ENCODE results near the gene NKD1.
A peak's percentile ranks its signal among the peaks of the same experiment; 100 is the strongest.
"Not testable (repeated sequence)": the region's sequence is repeated elsewhere in the genome, so short reads cannot be mapped to it uniquely, and the experiment has no call there.

The NKD1 gene

GRCh38 chr16:50548125-50548908 is at the start of gene NKD1:
NKD1 (plus strand) TSS chr16:50548396; CDS start chr16:50548554, 158 bp downstream.
- peak; percentile 86 for DNase-seq

DNA sequence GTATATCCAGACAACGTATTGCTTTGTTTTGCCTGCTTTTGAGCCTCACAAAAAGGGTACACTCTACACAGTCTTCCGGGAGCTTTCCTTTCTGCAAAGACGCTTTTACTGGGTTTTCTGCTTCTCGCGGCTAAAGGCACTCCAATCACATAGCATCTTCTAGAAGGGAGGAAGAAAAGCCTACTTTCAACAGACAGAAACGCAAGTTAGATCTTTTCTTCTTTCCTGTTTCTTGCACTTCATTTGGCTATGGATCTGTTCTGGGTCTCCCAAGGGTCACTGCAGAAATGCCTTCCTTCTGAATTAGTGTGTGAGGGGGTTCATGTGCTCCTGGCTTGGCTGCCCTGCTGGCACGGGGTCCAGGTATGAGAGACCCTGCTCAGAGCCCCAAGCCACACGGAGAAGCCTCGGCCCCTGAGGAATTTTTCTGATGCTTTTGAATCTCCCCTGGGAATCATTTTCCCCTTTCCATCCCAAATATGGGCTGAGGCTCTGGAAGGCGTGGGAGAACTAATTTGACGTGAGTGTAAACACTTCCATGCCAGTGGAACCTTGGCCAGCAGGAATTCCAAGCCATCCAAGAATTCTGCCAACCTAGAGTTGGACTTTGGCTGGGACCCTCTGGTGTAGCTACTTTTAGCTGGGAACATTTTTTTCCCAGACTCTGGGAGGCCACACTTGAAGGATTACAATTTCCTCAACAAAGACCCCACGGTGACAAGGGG is 49.6 kb upstream of the NKD1 start:
- no peak for DNase-seq

DNA sequence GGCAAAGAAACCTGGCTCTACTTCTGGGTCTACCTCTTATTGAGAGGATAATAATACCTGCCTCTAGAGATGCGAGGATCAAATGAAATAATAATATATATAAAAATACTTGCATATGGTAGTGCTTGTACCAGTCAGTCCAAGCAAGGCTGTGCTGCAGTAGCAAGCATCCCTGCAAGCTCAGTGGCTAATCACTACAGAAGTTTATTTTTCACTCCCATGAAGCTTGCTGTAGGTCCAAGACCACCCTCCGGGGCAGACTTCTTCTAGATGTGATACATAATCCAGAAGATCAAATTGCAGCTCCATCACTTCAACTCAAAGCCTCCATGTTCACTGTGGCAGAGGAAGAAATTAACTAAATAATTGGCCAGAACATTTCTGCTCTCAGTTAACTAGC is 48.9 kb upstream of the NKD1 start:
- no peak for DNase-seq

- no peak for DNase-seq
These were observed 47.9 kb upstream of the NKD1 start for GRCh38 chr16:50500171-50500874.

DNA sequence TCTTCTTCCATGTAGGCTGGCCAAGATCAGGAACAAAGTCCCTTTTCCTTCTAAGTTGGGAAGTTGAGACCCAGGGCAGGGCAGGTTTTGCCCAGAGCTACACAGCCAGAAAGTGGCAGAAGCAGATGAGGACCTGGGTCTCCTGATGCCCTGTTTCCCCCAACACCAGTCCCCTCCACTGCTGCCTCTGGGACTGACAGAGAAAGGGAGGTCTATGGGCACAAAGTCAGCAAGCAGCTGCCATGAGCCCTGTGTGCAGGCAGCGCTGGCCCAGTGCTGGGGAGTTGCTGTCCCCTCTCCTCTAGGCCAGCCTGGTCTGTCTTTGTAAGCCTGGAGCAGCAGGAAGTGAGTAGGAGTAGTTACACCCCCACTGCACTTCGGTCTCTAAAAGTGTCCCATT is 46.9 kb upstream of the NKD1 start:
- DNase-seq: no peak

- DNase-seq: no peak
These were observed 46.1 kb upstream of the NKD1 start for GRCh38 chr16:50501986-50502615.

DNA sequence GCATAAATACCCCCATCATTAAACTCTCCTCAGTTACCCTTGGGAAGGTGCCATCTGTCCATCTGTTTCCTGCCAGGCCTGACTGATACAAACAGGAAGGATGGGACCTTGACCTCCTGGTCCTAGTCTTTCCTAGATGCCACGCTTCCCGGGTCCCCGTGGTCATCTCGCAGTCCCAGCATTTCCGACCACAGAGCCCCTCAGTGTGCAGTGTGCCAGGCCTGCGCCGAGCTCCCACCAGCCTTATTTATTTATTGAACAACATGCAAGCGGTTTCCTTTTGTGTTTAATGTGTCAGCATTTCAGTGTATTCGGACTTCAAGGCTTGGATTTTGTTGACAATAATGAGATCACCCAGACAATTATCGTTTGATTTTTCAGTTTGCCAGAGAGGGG is 45.6 kb upstream of the NKD1 start:
- DNase-seq: no peak

DNA sequence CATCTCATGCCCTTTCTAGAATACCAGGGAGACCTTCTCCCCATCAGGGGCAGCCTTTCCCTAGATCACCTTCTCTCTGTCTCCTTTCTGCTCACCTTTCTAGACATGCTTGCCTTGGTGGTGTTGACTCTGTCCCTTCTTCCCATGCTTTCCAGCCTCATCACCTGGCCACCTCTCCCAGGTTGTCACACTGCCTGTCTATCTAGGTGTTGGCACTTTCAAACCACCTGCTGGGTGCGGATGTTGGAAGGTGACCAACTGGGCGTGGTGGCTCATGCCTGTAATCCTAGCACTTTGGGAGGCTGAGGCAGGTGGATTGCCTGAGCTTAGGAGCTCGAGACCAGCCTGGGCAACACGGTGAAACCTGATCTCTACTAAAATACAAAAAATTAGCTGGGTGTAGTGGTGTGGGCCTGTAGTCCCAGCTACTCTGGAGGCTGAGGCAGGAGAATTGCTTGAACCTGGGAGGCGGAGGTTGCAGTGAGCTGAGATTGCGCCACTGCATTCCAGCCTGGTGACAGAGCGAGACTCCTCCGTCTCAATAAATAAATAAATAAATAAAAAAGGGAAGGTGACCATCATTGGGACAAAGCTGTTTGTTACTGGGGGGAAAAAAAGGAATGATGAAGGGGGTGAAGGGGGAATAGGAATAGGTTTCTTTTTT is 44.2 kb upstream of the NKD1 start:
- not testable (repeated sequence) for DNase-seq

- DNase-seq: no peak
These were observed 43.1 kb upstream of the NKD1 start for GRCh38 chr16:50505115-50505514.

DNA sequence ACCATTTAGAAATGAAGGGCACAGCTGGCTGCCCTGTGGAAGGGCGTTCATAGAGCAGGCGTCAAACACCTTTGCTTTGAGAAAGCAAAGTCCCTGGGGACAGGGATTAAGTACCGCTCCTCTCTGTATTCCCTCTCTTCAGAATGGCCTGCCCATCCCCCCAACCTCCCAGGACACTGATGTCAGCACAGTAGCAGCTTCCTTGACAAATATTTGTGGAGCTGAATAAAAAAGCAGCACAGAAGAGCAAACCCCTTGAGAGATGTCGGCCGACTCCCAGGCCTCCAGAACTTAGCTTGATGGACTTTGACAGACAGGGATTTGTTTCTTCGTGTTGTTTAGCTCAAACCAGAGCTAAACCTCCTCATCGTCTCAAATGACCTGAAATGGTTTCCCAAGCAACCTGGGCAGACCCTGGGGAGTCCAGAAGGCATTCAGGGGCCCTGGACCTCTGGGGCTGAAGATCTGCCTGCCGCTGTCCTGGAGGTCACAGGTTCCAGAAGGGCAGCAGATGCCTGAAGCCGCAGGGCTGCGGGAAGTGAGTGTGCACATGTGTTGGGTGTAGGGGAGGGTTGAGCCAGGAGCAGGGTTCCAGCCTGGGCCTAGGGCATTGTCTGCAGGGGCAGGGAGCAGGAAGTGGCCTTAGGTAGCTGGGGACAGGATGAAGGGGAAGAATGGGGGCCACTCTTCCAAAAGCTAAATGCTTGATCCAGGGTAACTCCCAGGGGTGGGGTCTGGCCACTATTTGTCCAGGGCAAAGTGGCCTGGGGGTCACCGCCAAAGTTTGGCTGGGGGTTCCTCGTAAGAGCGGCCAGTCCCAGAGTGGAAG is 42.3 kb upstream of the NKD1 start:
- DNase-seq: no peak

- DNase-seq: no peak
These were observed 41.7 kb upstream of the NKD1 start for GRCh38 chr16:50506543-50506937.

DNA sequence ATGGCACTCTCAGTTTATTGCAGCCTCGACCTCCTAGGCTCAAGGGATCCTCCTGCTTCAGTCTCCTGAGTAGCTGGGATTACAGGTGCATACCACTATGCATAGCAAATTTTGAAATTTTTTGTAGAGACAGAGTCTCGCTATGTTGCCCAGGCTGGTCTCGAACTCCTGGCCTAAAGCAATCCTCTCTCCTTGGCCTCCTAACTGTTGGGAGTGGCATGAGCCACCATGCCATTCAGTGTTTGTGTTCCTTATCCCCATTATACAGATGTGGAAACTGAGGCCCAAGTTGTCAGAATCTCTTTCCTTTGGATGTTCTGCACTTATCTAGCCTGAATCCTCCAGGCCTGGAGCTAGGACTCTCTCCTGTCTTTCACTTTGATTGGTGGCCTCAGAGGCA is 40.8 kb upstream of the NKD1 start:
- no peak for DNase-seq

DNA sequence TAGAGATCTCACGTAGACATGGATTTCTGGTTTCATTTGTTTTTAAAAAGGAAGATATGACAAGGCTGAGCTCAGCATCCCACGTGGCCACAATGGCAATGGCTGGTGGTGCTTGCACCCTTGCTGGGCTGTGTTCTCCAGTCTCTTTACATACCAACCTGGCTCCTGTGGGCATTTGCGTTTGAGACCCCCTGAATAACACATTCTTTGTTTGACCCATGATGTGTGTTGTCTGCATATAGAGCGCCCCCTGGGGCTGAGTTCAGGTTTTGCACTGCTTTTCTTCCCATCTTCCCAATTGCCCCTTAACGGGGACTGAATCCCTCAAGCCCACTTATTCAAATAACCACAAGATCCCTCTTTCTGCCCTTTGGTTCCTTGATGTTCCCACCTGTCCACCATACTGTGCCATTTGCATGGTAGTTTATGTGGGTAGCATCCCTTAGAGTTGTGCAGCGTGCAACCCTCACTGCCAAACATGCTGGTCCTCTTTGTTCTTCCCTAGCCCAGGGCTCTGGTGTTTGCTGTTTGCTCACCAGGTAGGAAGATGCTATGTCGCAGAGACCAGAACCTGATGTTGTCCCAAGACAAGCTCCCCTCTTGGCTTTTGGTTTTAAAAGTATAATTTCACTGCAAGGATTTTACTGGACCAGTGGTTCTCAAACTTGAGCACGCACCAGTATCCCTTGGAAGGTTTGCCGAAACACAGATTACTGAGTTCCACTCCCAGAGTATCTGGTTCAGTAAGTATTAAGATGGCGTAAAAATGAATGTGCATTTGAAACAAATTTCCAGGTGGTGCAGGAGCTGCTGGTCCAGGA is 38.5 kb upstream of the NKD1 start:
- peak; percentile 68 for DNase-seq

- no peak for DNase-seq
These were observed 33.0 kb upstream of the NKD1 start for GRCh38 chr16:50515218-50515617.

- no peak for DNase-seq
These were observed 31.8 kb upstream of the NKD1 start for GRCh38 chr16:50516401-50516800.

DNA sequence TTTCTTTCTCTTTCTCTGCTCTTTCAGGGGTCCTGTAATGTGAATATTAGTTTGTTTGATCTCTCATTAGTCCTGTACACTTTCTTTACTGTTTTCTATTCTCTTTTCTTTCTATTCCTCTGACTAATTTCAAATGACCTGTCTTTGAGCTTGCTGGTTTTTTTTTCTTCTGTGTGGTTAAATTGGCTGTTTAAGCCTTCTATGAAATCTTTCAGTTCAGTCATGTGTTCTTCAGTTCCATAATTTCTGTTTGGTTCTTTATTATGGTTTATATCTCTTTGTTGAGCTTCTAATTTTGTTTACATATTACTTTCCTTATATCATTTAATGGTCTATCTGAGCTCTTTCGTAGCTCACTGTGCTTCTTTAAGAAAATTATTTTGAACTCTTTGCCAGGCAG is 31.3 kb upstream of the NKD1 start:
- DNase-seq: no peak

DNA sequence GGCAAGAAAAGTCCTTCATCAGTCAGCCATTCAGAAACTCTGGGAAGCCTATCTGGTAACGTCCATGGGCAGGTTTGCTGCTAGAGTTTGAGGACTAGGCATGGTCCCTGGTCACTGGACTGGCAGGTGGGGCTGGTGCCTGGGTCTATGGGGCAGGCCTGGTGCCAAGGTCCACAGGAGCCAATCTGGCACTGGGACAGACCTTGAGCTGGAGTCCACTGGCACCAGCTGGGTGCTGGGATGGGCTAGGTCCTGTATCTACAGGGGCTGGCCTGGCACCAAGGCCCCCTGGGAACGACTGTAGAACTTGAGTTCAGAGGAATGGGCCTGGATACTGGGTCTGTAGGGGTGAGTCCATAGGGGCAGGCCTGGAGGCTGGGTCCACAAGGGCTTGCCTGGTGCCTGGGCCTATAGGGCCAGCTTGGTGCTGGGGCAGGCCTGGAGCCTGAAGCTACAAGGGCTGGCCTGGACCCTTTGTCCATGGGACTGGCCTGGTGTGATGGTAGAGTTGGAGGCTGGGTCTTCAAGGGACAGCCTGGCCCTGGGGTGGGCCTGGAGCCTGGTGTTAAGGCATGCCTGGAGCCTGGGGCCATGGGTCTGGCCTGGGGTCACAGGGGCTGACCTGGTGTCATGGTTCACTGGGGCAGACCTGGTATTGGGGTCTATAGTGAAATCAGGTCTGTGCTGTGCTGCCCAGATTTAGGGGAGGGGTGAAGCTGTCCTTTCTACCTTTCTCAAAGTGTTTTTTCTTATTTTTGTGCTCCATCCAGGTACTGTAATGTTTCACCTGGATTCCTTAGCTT is 30.5 kb upstream of the NKD1 start:
- no peak for DNase-seq

DNA sequence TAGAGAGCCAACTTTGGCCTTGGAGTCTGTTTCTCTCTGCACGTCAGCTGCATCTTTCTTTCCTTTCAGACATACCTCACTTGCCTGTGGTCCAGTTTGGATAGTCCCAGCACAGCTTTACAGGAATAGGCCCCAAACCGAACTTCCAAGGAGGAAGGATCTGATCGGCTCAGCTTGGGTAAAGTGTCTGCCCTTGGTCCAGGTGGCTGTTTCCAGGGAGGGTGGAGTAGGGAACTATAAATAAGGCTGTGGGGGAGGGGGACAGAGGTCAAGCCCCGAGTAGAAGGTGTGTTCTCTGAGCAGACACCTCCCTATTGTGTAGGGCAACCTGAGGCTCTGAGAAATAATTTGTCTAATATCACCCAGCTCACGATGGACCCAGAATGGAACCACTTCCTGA is 29.2 kb upstream of the NKD1 start:
- DNase-seq: no peak

DNA sequence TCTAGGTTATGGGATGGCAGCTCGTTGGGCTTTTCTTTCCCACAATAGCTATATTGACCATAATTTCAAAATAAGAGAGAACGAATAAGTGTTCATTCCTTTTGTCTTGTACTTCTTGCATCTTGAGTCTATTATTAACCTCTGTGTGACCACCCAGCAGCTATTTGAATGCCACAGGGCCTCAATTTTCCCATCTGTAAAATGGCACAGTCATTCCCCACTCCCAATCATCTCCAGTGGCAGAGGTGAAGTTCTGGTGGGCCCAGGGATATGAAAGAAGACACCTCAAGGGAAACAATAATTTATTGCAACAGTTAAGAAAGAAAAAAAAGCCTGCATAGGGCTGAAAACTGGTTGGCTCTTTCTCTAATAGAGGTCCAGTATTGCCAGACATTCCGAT is 28.6 kb upstream of the NKD1 start:
- DNase-seq: no peak
